CD14-positive monocyte (primary cell): ENCODE measurements around the gene NUDT1. TPM values are rescaled to one million over a fixed set of nuclear protein-coding genes. Genes with fewer than 3 reads are reported as not detected.

Experiments
- DNase-seq, 3 donors: peaks; one replicate each; pipeline ENCODE4 v3.0.0-alpha.2; 2011 to 2022
- H2AFZ ChIP-seq: 2 replicates; pipeline ENCODE4 v1.6.0; 2012; ENCODE audit warnings: mild to moderate bottlenecking, low read depth, low read length, inconsistent platforms; ENCODE audit not compliant: insufficient read depth, poor library complexity, severe bottlenecking
- H3K27ac ChIP-seq, 2 donors: 1 replicate in 1 of 2; 2 replicates in 1 of 2; pipeline ENCODE4 v1.5.1; 2012 to 2013; ENCODE audit warnings: low read length in 2 of 2, control low read depth in 1 of 2, inconsistent platforms in 1 of 2, low read depth in 1 of 2, mild to moderate bottlenecking in 1 of 2
- H3K27me3 ChIP-seq, 2 donors: one replicate each; pipeline versions ENCODE4 v1.6.0 to v1.6.1; 2011 to 2013; ENCODE audit warnings: low read length in 2 of 2; ENCODE audit not compliant: control insufficient read depth in 2 of 2, insufficient read depth in 2 of 2
- H3K36me3 ChIP-seq, 2 donors: replicated peaks in 1 of 2; 1 replicate in 1 of 2; 2 replicates in 1 of 2; pipeline versions ENCODE4 v1.5.1 to v1.6.1; 2012 to 2013; ENCODE audit warnings: low read length in 2 of 2, control low read depth in 1 of 2, inconsistent platforms in 1 of 2, mild to moderate bottlenecking in 1 of 2; ENCODE audit not compliant: insufficient read depth in 2 of 2, control insufficient read depth in 1 of 2
- H3K4me1 ChIP-seq, 2 donors: 1 replicate in 1 of 2; 2 replicates in 1 of 2; pipeline versions ENCODE4 v1.5.1 to v1.6.1; 2012 to 2013; ENCODE audit warnings: low read length in 2 of 2, control low read depth in 1 of 2, inconsistent platforms in 1 of 2, mild to moderate bottlenecking in 1 of 2, moderate library complexity in 1 of 2; ENCODE audit not compliant: insufficient read depth in 2 of 2, control insufficient read depth in 1 of 2
- H3K4me2 ChIP-seq: replicated peaks from 2 replicates; pipeline ENCODE3; 2012; ENCODE audit warnings: low read length, moderate library complexity, mild to moderate bottlenecking; ENCODE audit not compliant: poor library complexity, severe bottlenecking; ENCODE audit errors: extremely low read depth
- H3K4me3 ChIP-seq, 3 experiments: fragments of 200-600 bp in 1 of 3; sonication (generic) in 1 of 3; replicated peaks in 1 of 3; 1 replicate in 2 of 3; 2 replicates in 1 of 3; pipeline ENCODE4 v1.5.1; 2011 to 2013; ENCODE audit warnings: low read length in 3 of 3, mild to moderate bottlenecking in 3 of 3, control low read depth in 2 of 3, low read depth in 2 of 3, inconsistent platforms in 1 of 3, moderate library complexity in 1 of 3
- H3K79me2 ChIP-seq: 2 replicates; pipeline ENCODE4 v1.6.0; 2012; ENCODE audit warnings: mild to moderate bottlenecking, control low read depth, inconsistent platforms, low read length, moderate library complexity; ENCODE audit not compliant: insufficient read depth
- H3K9ac ChIP-seq: 2 replicates; pipeline ENCODE4 v1.6.0; 2017; ENCODE audit warnings: low read length, mild to moderate bottlenecking; ENCODE audit not compliant: insufficient read depth, poor library complexity, severe bottlenecking
- H3K9me3 ChIP-seq, 2 donors: replicated peaks in 1 of 2; 1 replicate in 1 of 2; 2 replicates in 1 of 2; pipeline versions ENCODE4 v1.5.1 to v1.6.1; 2012 to 2013; ENCODE audit warnings: low read length in 2 of 2, control low read depth in 1 of 2; ENCODE audit not compliant: control insufficient read depth in 1 of 2, insufficient read depth in 1 of 2
- H4K20me1 ChIP-seq: 2 replicates; pipeline ENCODE4 v1.6.0; 2012; ENCODE audit warnings: mild to moderate bottlenecking, low read length, control low read depth, moderate library complexity; ENCODE audit not compliant: insufficient read depth
- H3K27ac Mint-ChIP-seq, 7 donors: one replicate each; pipeline ENCODE4 v1.8.0; 2020; ENCODE audit warnings: mild to moderate bottlenecking in 7 of 7, mixed read lengths in 7 of 7, moderate library complexity in 6 of 7, inconsistent platforms in 2 of 7
- H3K27me3 Mint-ChIP-seq, 3 donors: one replicate each; pipeline ENCODE4 v1.8.0; 2021 to 2022; ENCODE audit warnings: low read depth in 3 of 3, mild to moderate bottlenecking in 3 of 3, mixed read lengths in 3 of 3, moderate library complexity in 3 of 3, inconsistent platforms in 1 of 3
- H3K36me3 Mint-ChIP-seq, 2 donors: one replicate each; pipeline ENCODE4 v1.8.0; 2020; ENCODE audit warnings: mixed read lengths in 2 of 2, inconsistent platforms in 1 of 2, mild to moderate bottlenecking in 1 of 2
- H3K4me1 Mint-ChIP-seq: one replicate; pipeline ENCODE4 v1.8.0; 2020; ENCODE audit warnings: mild to moderate bottlenecking, mixed read lengths
- H3K4me3 Mint-ChIP-seq, 2 donors: one replicate each; pipeline ENCODE4 v1.8.0; 2020; ENCODE audit warnings: mild to moderate bottlenecking in 2 of 2, mixed read lengths in 2 of 2, moderate library complexity in 1 of 2
- H3K9me3 Mint-ChIP-seq, 7 donors: one replicate each; pipeline ENCODE4 v1.8.0; 2020 to 2022; ENCODE audit warnings: mixed read lengths in 7 of 7, mild to moderate bottlenecking in 6 of 7, moderate library complexity in 6 of 7, inconsistent platforms in 2 of 7
- WGBS: methylation state at CpG from one replicate; pipeline ENCODE4 v1.1.5; 2013; ENCODE audit warnings: missing lambda C conversion rate; ENCODE audit not compliant: insufficient coverage; 5-methylcytosine and 5-hydroxymethylcytosine counted together
- intact Hi-C, 2 donors: fragments of 100-400 bp; cut with micrococcal nuclease; formaldehyde crosslinking; loops; one replicate each; pipeline versions ENCODE4 v1.15.0 to v1.15.1; 2023
- polyA plus RNA-seq, 3 donors: library from polyadenylated mRNA; depleted of rRNA in 1 of 3; unstranded in 2 of 3; stranded (reverse) in 1 of 3; fragments of 300-500 nt in 2 of 3; fragments of >200 nt in 1 of 3; fragmentation: Illumina TruSeq in 2 of 3; gene quantifications; 1 replicate in 2 of 3; 2 replicates in 1 of 3; pipeline ENCODE4 v1.2.3, GENCODE V29; 2012 to 2021
- TF ChIP-seq, protein P1 (sequence below): fragments of 200-600 bp; IDR thresholded peaks from one replicate; pipeline ENCODE4 v1.8.0; 2022; ENCODE audit warnings: antibody characterized with exemption, mild to moderate bottlenecking

NUDT1 gene
- polyA plus RNA-seq, 3 donors, result 19.6 to 42.6 (median 40.8) TPM

DNA sequence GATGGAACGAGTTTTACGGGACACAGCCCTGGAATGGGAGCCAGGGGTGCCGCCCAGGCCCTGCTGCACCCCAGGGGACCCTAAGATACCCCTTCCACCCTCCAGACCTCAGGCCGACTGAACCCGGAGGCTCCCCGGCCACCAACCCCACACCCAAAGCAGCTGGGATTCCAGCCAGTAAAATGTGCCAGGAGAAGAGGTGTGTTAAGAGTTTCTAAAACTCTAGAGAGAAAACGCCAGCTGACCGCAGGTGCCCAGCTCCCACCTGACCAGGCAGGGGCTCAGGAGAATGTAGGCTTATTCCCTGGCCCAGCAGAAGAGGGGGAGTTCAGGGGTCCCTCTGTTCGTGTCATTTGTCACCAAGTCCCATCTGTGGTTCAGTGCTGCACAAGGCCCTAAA is 17.5 kb downstream of the NUDT1 start:
- H3K9me3 Mint-ChIP-seq, result peaks cover 0 to 2% (median 0%) of the 10 kb centered on the region in 7 donors
- no peak overlapping the region for H3K4me3 ChIP-seq
- intact Hi-C loops, result no loop called here
- H3K4me1 Mint-ChIP-seq, result peaks cover 11% of the 10 kb centered on the region
- H3K27ac Mint-ChIP-seq, result no peak overlapping the region
- peaks cover 44 to 71% of the 10 kb centered on the region in 2 donors for H3K36me3 Mint-ChIP-seq
- WGBS, result 100% methylated on average over 1 of the region's 9 CpGs
- H3K27me3 Mint-ChIP-seq, result peaks cover 0 to 4% (median 2%) of the 10 kb centered on the region in 3 donors
- TF ChIP-seq, protein P1, sequence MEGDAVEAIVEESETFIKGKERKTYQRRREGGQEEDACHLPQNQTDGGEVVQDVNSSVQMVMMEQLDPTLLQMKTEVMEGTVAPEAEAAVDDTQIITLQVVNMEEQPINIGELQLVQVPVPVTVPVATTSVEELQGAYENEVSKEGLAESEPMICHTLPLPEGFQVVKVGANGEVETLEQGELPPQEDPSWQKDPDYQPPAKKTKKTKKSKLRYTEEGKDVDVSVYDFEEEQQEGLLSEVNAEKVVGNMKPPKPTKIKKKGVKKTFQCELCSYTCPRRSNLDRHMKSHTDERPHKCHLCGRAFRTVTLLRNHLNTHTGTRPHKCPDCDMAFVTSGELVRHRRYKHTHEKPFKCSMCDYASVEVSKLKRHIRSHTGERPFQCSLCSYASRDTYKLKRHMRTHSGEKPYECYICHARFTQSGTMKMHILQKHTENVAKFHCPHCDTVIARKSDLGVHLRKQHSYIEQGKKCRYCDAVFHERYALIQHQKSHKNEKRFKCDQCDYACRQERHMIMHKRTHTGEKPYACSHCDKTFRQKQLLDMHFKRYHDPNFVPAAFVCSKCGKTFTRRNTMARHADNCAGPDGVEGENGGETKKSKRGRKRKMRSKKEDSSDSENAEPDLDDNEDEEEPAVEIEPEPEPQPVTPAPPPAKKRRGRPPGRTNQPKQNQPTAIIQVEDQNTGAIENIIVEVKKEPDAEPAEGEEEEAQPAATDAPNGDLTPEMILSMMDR, result no peak
- no peak overlapping the region for H3K27ac ChIP-seq
- no peaks in the 10 kb centered on the region for H3K79me2 ChIP-seq
- H3K4me1 ChIP-seq, result peaks cover 10 to 13% of the 10 kb centered on the region in 2 donors
- no peak overlapping the region for H3K4me2 ChIP-seq
- H2AFZ ChIP-seq, result no peak overlapping the region
- no peaks in the 10 kb centered on the region for H3K27me3 ChIP-seq
- no peaks in the 10 kb centered on the region for H4K20me1 ChIP-seq
- no peak overlapping the region for H3K4me3 Mint-ChIP-seq
- H3K9me3 ChIP-seq, result no peaks in the 10 kb centered on the region
- H3K36me3 ChIP-seq, result peaks cover 39 to 43% of the 10 kb centered on the region in 2 donors
- no peak for DNase-seq
- H3K9ac ChIP-seq, result no peak overlapping the region

DNA sequence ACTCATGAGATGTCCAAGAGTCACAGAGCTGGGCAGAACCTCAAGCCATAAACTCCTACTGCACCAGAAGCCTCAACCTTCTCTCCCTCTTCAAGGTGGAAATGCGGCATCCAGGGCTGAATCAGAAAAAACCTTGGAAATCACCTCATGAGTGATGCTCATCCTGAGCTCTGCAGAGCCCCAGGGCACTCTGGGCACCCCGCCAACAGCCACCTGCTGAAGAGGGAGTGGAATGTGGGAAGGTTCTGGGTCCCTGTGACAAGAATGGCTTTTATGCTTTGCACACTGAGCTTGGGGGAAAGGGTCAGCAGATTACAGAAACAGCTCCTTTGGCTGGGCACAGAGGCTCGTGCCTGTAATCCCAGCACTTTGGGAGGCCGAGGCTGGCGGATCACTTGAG is 18.8 kb downstream of the NUDT1 start:
- Mint-ChIP-seq H3K27me3 (peaks cover 0 to 4% (median 2%) of the 10 kb centered on the region in 3 donors), H3K4me1 (peaks cover 11% of the 10 kb centered on the region), H3K4me3 (no peak overlapping the region), H3K9me3 (peaks cover 0 to 2% (median 0%) of the 10 kb centered on the region in 7 donors), H3K27ac (peak overlapping the region in 2 of 7 donors; percentile 92 to 96), H3K36me3 (peaks cover 36 to 62% of the 10 kb centered on the region in 2 donors)
- Histone ChIP-seq H3K9me3 (no peaks in the 10 kb centered on the region), H3K79me2 (no peaks in the 10 kb centered on the region), H2AFZ (no peak overlapping the region), H3K4me2 (no peak overlapping the region), H3K27ac (no peak overlapping the region), H3K36me3 (peaks cover 27 to 30% of the 10 kb centered on the region in 2 donors), H3K9ac (no peak overlapping the region), H3K27me3 (no peaks in the 10 kb centered on the region), H3K4me1 (peaks cover 10 to 13% of the 10 kb centered on the region in 2 donors), H3K4me3 (no peak overlapping the region), H4K20me1 (no peaks in the 10 kb centered on the region)
- TF ChIP-seq, protein P1, result no peak
- intact Hi-C loops, result no loop called here
- 98% methylated on average over 4 of the region's 5 CpGs for WGBS
- DNase-seq, result no peak
